HG02852 (cell line): ENCODE results near the gene ST3GAL6.

Source experiments
- ATAC-seq: cut with Tn5 transposase; IDR thresholded peaks from one replicate; pipeline ENCODE4 v1.9.1; 2021; ENCODE audit warnings: mild to moderate bottlenecking, moderate library complexity; ENCODE audit not compliant: unreplicated experiment

Gene ST3GAL6

GRCh38 chr3:98763076-98763475 lies at the start of gene ST3GAL6:
Gene ST3GAL6 (plus strand): TSS chr3:98763340. CDS start chr3:98768441, 5,101 bp downstream.
- ATAC-seq, result peak; percentile 54

GRCh38 chr3:98713984-98714383 lies 49.2 kb upstream of the ST3GAL6 start:
- ATAC-seq, result no peak

DNA sequence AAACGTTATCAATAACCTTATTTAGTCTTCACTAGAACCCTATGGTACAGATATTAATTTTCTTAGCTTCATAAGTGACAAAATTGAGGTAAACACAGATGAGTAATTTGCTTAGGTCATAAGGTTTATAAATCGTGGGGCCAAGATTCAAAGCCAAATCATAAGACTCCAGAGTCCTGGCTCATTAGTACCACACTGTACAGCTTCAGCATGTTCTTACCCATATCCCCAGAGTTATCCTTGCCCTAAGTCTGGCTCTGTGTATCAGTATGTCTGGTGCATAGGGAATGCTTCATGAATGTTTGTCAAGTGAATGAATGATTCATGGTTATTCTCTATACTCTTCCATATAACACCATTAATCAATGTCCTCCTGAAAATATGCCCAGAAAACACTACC lies 45.6 kb upstream of the ST3GAL6 start:
- ATAC-seq, result no peak

DNA sequence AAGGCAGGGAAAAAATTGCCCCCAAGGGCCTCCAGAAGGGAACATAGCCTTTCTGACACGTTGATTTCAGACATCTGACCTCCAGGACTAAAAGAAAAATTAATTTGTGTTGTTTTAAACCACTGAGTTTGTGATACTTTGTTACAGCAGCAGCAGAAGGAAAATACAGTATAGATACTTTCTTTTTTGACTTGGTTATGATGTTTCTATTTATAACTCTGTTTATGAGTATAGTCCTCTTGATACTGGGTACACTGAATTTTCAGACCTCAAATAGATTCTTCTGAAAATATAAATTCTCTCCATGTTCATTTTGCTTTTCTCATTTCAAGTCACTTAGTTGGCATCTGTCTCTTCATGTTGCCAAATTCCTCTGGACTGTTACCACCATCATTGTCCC lies 44.4 kb upstream of the ST3GAL6 start:
- no peak for ATAC-seq

GRCh38 chr3:98721776-98722175 lies 41.4 kb upstream of the ST3GAL6 start:
- no peak for ATAC-seq

- ATAC-seq, result no peak
These were observed 40.8 kb upstream of the ST3GAL6 start for GRCh38 chr3:98722389-98722788.

GRCh38 chr3:98725352-98725751 lies 37.8 kb upstream of the ST3GAL6 start:
- ATAC-seq, result no peak

- no peak for ATAC-seq
These were observed 37.1 kb upstream of the ST3GAL6 start for GRCh38 chr3:98726084-98726483.

DNA sequence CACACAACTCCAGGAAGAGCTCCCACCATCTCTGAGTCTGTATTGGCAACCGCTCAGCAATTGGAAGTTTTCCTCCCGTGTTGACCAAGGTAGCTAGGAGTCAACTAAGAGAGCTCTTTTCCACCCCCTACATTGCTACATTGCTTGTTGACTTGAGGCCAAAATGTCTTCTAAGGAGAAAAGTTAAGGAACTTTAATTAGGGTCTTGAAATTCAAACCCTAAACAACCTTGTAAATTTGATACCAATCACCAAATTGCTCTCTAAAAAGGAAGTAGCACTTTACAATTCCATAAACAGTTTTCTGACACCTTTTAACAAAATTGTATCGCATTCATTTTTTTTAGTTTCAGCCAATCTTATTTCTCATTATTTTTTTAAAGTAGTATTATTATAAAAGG lies 35.5 kb upstream of the ST3GAL6 start:
- ATAC-seq, result no peak

DNA sequence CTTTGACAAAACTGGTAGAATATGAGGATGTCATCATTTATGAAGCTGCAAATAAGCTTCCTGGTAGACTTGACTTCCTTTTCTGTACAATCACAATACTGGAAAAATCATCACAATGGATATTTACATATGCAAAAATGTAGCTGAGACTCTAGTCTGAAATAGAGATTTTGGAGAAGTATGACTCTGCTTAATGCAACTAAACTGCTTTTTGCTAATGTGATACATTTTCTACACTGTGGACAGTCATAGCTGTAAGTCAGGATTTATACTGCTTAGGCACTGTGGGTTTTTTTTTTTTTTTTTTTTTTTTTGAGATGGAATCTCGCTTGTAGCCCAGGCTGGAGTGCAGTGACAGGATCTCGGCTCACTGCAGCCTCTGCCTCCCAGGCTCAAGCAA lies 34.5 kb upstream of the ST3GAL6 start:
- no peak for ATAC-seq

GRCh38 chr3:98730338-98730737 lies 32.8 kb upstream of the ST3GAL6 start:
- ATAC-seq, result peak; percentile 41

DNA sequence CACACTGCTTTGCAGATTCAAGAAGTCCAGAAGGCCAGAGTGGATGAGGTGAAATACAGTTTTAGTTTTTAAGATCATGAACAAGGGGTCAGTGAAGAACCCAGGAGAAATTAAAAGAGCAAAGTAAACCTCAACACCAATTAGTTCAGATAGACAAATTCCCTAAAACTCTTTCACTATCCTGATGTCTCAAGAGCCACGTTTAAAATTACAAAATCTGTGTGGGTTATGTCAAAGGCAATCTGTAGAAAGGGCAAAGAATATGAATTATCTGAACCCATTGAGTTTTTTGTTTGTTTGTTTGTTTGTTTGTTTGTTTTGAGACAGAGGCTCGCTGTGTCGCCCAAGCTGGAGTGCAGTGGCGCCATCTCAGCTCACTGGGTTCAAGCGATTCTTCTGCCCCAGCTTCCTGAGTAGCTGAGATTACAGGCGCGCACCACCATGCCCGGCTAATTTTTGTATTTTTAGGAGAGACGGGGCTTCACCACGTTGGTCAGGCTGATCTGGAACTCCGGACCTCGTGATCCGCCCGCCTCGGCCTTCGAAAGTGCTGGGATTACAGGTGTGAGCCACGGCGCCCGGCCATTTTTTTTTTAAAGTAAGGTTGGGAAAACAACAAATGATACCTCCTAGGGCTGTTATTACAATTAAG lies 32.1 kb upstream of the ST3GAL6 start:
- no peak for ATAC-seq

DNA sequence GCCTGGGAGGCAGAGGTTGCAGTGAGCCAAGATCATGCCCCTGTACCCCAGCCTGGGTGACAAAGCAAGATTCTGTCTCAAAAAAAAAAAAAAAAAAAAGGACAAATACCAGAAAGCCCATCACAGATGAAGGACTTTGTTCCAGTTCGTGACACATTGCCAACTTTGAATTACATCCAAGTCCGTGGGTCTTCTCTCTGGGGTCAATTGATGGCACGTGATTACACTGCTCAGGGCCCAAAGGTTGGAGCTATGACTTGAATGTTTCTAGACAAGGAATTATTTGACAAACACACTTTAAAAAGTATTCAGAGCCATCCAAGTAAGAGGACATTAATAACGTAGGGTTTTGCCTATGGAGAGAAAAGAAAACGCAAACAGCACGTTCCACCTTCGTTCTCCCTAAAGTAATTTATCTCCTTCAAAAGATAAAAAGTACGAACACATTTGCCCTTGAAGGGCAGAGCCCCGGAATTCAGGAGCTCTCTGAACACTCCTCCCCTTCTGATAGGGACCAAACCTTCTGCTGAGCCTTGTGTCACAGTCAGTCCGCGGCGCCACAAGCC lies 31.3 kb upstream of the ST3GAL6 start:
- ATAC-seq, result peak; percentile 41

DNA sequence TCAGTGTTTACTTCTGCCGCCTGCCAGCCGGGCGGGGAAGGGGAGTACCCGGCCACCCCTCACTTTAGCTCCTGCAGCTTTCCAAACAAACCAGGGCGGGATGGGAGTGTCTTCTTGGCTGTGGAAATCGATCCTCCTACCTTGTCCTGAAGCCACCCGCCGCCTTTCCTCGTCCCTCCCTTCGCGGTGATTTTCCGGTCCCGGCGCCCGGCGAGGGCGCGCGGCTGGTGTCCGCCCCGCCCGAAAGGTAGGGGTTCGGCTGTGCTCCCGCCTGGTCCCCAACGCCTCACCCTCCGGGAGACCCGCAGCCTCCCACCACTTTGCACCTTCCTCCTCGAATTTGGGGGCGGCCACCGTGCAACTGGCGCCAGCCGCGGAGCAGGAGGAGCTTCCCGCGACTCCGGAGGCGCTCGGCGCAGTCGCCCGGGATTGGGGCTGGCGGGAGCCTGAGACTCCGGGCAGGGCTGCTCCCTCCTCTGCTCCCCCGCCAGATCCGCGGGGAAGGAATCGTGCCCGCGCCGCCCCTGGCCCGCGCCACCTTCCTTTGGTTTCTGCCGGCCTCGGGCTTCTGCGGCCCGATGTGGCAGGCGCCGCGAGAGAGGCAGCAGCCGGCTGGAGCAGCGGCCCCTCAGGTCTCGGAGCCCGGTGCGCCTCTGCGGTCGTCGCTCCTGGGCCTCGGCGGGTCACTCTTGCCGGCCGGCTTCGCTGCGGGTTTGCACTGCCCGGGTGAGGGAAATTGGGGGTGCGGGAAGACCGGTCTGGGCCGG lies 30.7 kb upstream of the ST3GAL6 start:
- ATAC-seq, result peak; percentile 41

DNA sequence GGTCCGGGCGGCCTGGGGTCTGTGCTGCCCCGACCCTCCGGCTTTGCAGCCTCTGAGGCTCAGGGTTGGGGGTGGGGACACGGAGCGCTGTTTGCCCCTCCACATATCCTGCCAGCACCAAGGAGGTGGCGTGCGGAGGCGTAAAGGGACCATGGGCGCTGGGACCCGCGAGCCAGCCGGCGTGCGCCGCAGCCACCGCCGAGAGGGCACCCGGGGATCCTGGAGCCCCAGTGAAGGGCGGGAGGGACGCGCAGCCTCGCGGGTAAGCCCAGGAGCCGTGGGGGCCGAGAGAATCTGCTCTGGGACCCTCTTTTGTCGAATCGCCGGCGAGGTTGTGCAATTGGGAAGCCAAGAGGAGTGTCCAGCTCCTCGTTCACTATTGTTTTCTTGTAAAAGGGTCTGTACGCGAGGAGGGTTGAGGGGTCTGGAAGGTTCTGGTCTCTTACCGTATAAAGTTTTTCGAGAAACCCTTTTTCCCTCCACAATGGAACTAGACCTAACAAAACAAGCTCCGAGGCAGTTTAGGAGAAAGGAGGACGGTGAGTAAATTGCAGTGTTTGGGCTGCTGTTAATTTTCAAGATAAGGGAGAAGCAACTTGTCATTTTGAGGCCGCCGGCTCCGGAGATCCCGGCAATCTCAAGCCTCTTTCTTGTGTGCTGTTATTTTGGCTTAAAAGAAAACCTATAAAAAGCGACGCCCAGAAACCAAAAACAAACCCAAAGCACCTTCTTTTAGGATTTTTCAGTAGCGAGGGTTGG lies 29.9 kb upstream of the ST3GAL6 start:
- ATAC-seq, result peak; percentile 21

DNA sequence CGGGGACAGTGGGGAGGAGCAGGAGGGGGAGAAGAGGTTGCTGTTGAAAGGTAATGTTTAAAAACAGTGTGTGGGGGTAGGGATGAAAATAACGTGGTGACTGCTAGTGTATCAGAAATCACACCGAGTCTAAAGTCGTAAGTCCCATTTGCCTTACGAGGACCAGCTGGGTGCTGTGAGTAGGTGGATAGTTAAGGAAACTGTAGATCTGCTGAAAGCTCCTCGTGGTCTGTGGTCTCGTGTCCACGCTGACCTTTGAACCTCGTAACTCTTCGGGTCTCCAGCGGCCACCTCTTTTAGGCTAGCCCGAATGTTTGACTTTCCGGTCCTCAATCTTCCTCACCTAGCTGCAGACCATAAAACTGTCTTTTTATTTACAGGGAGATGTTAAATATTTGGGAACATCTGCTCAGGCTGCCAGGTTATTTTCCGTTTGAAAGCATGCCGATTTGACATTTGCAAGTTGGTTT lies 29.3 kb upstream of the ST3GAL6 start:
- peak; percentile 29 for ATAC-seq

- ATAC-seq, result no peak
These were observed 28.8 kb upstream of the ST3GAL6 start for GRCh38 chr3:98734306-98734705.

DNA sequence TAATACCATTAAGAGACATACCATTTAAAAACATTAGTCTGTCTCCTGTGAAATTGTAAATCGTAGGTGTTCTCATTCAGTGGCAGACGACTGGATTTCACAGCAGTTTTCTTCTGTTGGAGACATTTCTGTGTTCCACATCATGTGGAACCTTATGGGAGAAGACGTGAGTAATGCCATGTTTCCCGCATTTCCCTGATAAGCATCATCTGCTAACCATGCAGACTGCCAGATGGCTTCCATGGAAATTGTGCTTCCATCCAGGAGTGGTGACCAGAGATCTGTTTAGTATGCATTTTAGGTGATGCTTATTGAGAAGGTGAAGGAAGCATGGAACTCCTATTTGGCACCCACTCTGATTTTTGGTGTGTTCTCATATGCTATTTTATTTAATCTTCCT lies 28.4 kb upstream of the ST3GAL6 start:
- ATAC-seq, result no peak

GRCh38 chr3:98735296-98735695 lies 27.8 kb upstream of the ST3GAL6 start:
- ATAC-seq, result no peak

- no peak for ATAC-seq
These were observed 27.3 kb upstream of the ST3GAL6 start for GRCh38 chr3:98735761-98736269.

DNA sequence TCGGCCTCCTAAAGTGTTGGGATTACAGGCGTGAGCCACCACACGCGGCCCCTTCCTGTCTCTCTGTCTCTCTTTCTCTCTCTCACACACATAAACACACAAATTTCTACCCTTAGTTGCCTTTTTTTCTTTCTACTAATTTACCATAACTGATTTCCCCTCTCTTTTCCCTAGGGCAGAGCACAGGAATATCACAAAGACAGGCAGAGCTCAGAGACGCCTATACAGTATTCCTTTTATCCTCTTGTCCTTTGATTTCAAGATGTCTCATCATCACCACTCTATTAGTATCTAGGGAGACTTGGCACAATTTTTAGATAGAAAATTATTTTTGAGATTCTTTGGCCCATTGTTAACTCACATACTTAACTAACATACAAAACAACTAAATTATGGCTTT lies 25.8 kb upstream of the ST3GAL6 start:
- ATAC-seq, result no peak
